Measurements from ENCODE around the gene KLHL29. TPM values are rescaled to one million over a fixed set of nuclear protein-coding genes. Genes with fewer than 3 reads are reported as not detected.

The KLHL29 gene
- polyA plus RNA-seq, 2 donors, result 2.1 to 3.8 TPM

DNA sequence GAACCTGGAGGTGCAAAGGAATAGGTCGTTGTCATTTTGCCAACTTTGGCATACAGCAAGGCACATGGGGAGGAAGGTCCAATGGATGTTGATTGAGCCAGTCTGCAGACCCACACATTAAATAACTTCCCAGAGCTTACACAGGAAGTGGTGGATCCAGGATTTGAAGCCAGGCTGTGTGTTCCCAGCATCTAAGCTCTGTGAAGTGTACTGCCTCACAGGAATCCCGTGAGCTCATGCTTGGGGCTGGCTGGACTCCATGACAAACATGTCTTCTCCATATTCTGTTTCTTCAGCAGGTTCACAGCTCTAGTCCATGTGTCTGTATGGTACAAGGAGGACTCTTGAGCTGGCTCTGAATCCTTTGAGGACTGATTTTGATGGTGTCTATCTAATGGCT lies 63.9 kb downstream of the KLHL29 start:
- H3K36me3 ChIP-seq (ENCODE audit: control insufficient read depth in 2 of 2, insufficient read depth in 2 of 2, low read length in 1 of 2), result no peaks in the 10 kb centered on the region
- H3K4me1 ChIP-seq (ENCODE audit: control insufficient read depth in 2 of 2, insufficient read depth in 2 of 2, low read length in 1 of 2), result peaks cover 3 to 5% of the 10 kb centered on the region in 2 donors
- no peaks in the 10 kb centered on the region for H3K9me3 ChIP-seq (ENCODE audit: control insufficient read depth in 2 of 2, insufficient read depth in 1 of 2, low read depth in 1 of 2, low read length in 1 of 2)
- H3K4me3 ChIP-seq (ENCODE audit: low read depth in 1 of 2, low read length in 2 of 2), result no peak overlapping the region
- no peaks in the 10 kb centered on the region for H3K27me3 ChIP-seq (ENCODE audit: control insufficient read depth in 1 of 2, insufficient read depth in 2 of 2, low read length in 2 of 2)
- no peak overlapping the region for H3K27ac ChIP-seq (ENCODE audit: low read depth in 2 of 2, low read length in 1 of 2)
- 83 to 85% methylated on average over 2 of the region's 2 CpGs for WGBS, 2 donors

- H3K27ac ChIP-seq (ENCODE audit: low read depth in 2 of 2, low read length in 1 of 2), result no peak overlapping the region
- H3K4me3 ChIP-seq (ENCODE audit: low read depth in 1 of 2, low read length in 2 of 2), result no peak overlapping the region
- peaks cover 3 to 5% of the 10 kb centered on the region in 2 donors for H3K4me1 ChIP-seq (ENCODE audit: control insufficient read depth in 2 of 2, insufficient read depth in 2 of 2, low read length in 1 of 2)
- no peaks in the 10 kb centered on the region for H3K27me3 ChIP-seq (ENCODE audit: control insufficient read depth in 1 of 2, insufficient read depth in 2 of 2, low read length in 2 of 2)
- no peaks in the 10 kb centered on the region for H3K36me3 ChIP-seq (ENCODE audit: control insufficient read depth in 2 of 2, insufficient read depth in 2 of 2, low read length in 1 of 2)
- no peaks in the 10 kb centered on the region for H3K9me3 ChIP-seq (ENCODE audit: control insufficient read depth in 2 of 2, insufficient read depth in 1 of 2, low read depth in 1 of 2, low read length in 1 of 2)
These were observed 64.4 kb downstream of the KLHL29 start for GRCh38 chr2:23449413-23449812.

DNA sequence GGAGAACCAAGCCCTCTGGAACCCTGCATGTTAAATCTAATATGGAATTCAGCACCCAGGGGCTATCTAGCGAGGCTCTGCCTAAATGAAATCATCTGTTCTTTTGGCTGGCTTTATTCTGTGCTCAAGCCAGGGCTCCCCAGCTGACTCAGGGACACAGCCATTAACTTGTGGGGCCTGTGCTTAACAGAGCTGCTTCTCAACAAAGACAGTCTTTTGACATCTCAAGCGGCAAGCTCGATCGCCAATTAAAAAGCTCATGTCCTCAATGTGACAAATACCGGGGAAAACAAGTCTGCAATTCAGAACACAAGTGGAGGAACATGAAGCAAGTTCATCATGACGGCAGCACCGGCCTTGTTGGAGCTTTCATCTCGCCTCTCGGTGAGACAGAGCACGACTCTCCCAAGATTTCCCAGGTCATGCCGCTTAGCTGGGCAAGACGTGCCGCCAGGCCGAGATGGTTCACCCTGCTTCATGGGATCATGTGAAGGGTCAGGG lies 64.9 kb downstream of the KLHL29 start:
- 94% methylated on average over 14 of the region's 14 CpGs for WGBS, 2 donors
- Histone ChIP-seq H3K36me3 (ENCODE audit: control insufficient read depth in 2 of 2, insufficient read depth in 2 of 2, low read length in 1 of 2) (no peaks in the 10 kb centered on the region), H3K9me3 (ENCODE audit: control insufficient read depth in 2 of 2, insufficient read depth in 1 of 2, low read depth in 1 of 2, low read length in 1 of 2) (no peaks in the 10 kb centered on the region), H3K4me3 (ENCODE audit: low read depth in 1 of 2, low read length in 2 of 2) (no peak overlapping the region), H3K4me1 (ENCODE audit: control insufficient read depth in 2 of 2, insufficient read depth in 2 of 2, low read length in 1 of 2) (peaks cover 3 to 5% of the 10 kb centered on the region in 2 donors), H3K27ac (ENCODE audit: low read depth in 2 of 2, low read length in 1 of 2) (no peak overlapping the region), H3K27me3 (ENCODE audit: control insufficient read depth in 1 of 2, insufficient read depth in 2 of 2, low read length in 2 of 2) (no peaks in the 10 kb centered on the region)

DNA sequence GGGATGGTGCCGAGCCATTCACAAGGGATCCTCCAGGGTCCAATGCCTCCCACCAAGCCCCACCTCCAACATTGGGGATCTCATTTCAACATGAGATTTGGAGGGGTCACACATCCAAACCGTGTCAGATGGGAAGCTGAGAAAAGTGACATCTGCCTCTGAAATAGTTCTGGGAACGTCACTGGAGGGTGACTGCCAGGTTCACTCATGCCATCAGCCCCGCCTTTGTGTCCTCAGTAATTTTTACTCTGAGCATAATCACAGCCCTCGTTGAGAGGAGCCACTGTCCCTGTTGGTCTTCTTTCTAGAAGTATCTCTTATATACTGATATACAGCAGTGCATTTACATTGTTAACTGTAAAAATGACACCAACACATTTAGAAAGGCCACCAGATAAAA lies 67.4 kb downstream of the KLHL29 start:
- 54 to 58% methylated on average over 5 of the region's 5 CpGs for WGBS, 2 donors
- no peak overlapping the region for H3K27ac ChIP-seq (ENCODE audit: low read depth in 2 of 2, low read length in 1 of 2)
- H3K36me3 ChIP-seq (ENCODE audit: control insufficient read depth in 2 of 2, insufficient read depth in 2 of 2, low read length in 1 of 2), result no peaks in the 10 kb centered on the region
- peaks cover 2 to 5% of the 10 kb centered on the region in 2 donors for H3K4me1 ChIP-seq (ENCODE audit: control insufficient read depth in 2 of 2, insufficient read depth in 2 of 2, low read length in 1 of 2)
- H3K9me3 ChIP-seq (ENCODE audit: control insufficient read depth in 2 of 2, insufficient read depth in 1 of 2, low read depth in 1 of 2, low read length in 1 of 2), result no peaks in the 10 kb centered on the region
- H3K4me3 ChIP-seq (ENCODE audit: low read depth in 1 of 2, low read length in 2 of 2), result no peak overlapping the region
- no peaks in the 10 kb centered on the region for H3K27me3 ChIP-seq (ENCODE audit: control insufficient read depth in 1 of 2, insufficient read depth in 2 of 2, low read length in 2 of 2)

- peak overlapping the region in 1 of 2 donors; percentile 72 for H3K27ac ChIP-seq (ENCODE audit: low read depth in 2 of 2, low read length in 1 of 2)
- WGBS, 2 donors, result 52 to 55% methylated on average over 9 of the region's 9 CpGs
- H3K9me3 ChIP-seq (ENCODE audit: control insufficient read depth in 2 of 2, insufficient read depth in 1 of 2, low read depth in 1 of 2, low read length in 1 of 2), result no peaks in the 10 kb centered on the region
- no peaks in the 10 kb centered on the region for H3K27me3 ChIP-seq (ENCODE audit: control insufficient read depth in 1 of 2, insufficient read depth in 2 of 2, low read length in 2 of 2)
- H3K4me1 ChIP-seq (ENCODE audit: control insufficient read depth in 2 of 2, insufficient read depth in 2 of 2, low read length in 1 of 2), result peaks cover 2 to 5% of the 10 kb centered on the region in 2 donors
- H3K36me3 ChIP-seq (ENCODE audit: control insufficient read depth in 2 of 2, insufficient read depth in 2 of 2, low read length in 1 of 2), result no peaks in the 10 kb centered on the region
- no peak overlapping the region for H3K4me3 ChIP-seq (ENCODE audit: low read depth in 1 of 2, low read length in 2 of 2)
These were observed 68.0 kb downstream of the KLHL29 start for GRCh38 chr2:23452853-23453420.

DNA sequence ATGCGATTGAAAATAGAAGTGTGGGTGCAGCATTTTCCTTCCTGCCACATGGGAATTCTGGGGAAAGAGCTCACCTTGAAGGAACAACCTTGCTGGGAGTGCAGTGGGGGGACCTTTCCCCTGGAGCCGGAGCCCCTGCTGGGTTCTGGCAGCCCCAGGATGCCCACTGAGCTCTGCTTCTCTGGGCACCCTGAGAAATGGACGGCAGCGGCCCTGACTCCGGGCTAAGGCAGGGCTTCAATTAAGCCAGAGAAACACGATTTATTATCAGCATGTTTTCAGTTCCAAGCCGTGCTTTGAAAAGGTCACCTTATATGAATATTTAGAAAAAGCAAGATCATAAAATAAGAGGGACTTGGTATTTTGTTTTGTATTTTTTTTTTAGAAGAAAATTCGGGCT lies 68.5 kb downstream of the KLHL29 start:
- WGBS, 2 donors, result 55 to 60% methylated on average over 8 of the region's 8 CpGs
- H3K36me3 ChIP-seq (ENCODE audit: control insufficient read depth in 2 of 2, insufficient read depth in 2 of 2, low read length in 1 of 2), result no peaks in the 10 kb centered on the region
- no peak overlapping the region for H3K4me3 ChIP-seq (ENCODE audit: low read depth in 1 of 2, low read length in 2 of 2)
- peaks cover 2 to 5% of the 10 kb centered on the region in 2 donors for H3K4me1 ChIP-seq (ENCODE audit: control insufficient read depth in 2 of 2, insufficient read depth in 2 of 2, low read length in 1 of 2)
- H3K27ac ChIP-seq (ENCODE audit: low read depth in 2 of 2, low read length in 1 of 2), result peak overlapping the region in 1 of 2 donors; percentile 72
- no peaks in the 10 kb centered on the region for H3K27me3 ChIP-seq (ENCODE audit: control insufficient read depth in 1 of 2, insufficient read depth in 2 of 2, low read length in 2 of 2)
- no peaks in the 10 kb centered on the region for H3K9me3 ChIP-seq (ENCODE audit: control insufficient read depth in 2 of 2, insufficient read depth in 1 of 2, low read depth in 1 of 2, low read length in 1 of 2)

DNA sequence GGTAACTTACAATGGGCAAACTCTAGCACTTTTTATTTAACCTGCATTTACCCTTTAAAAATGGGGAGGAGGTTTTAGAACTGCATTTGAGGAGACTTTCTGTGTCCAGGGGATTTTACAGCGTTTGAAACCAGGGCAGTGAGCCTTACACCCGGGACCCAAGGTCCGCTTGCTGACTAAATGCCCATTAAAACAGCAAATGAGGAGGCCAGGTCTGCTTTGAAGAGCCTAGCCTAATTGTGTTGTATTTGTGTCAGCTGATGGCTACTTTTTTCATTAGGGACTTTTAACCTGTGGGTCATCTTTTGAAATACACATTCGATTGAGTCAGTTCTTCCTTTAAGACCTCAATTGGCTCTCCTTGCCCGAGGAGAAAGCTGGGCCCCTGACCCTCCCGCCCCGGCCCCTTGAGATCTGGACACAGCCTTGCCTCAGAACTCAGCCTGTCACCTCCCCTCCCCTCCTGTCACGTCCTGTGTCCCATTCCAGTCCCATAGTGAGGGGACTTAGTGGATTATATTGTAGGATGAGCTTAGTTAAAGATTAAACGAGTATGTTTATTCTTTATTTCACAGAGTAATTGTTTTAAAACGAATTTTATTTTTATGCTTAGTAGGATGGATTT lies 69.0 kb downstream of the KLHL29 start:
- no peak overlapping the region for H3K4me3 ChIP-seq (ENCODE audit: low read depth in 1 of 2, low read length in 2 of 2)

GRCh38 chr2:23454501-23455120 lies 69.6 kb downstream of the KLHL29 start:
- Histone ChIP-seq H3K4me1 (ENCODE audit: control insufficient read depth in 2 of 2, insufficient read depth in 2 of 2, low read length in 1 of 2) (peaks cover 2 to 5% of the 10 kb centered on the region in 2 donors), H3K27me3 (ENCODE audit: control insufficient read depth in 1 of 2, insufficient read depth in 2 of 2, low read length in 2 of 2) (no peaks in the 10 kb centered on the region), H3K9me3 (ENCODE audit: control insufficient read depth in 2 of 2, insufficient read depth in 1 of 2, low read depth in 1 of 2, low read length in 1 of 2) (no peaks in the 10 kb centered on the region), H3K27ac (ENCODE audit: low read depth in 2 of 2, low read length in 1 of 2) (no peak overlapping the region), H3K4me3 (ENCODE audit: low read depth in 1 of 2, low read length in 2 of 2) (no peak overlapping the region), H3K36me3 (ENCODE audit: control insufficient read depth in 2 of 2, insufficient read depth in 2 of 2, low read length in 1 of 2) (no peaks in the 10 kb centered on the region)
- 39 to 42% methylated on average over 11 of the region's 11 CpGs for WGBS, 2 donors

More for the DNA sequence above, 69.0 kb downstream of the KLHL29 start:
- Histone ChIP-seq H3K4me1 (ENCODE audit: control insufficient read depth in 2 of 2, insufficient read depth in 2 of 2, low read length in 1 of 2) (peaks cover 2 to 5% of the 10 kb centered on the region in 2 donors), H3K27me3 (ENCODE audit: control insufficient read depth in 1 of 2, insufficient read depth in 2 of 2, low read length in 2 of 2) (no peaks in the 10 kb centered on the region), H3K27ac (ENCODE audit: low read depth in 2 of 2, low read length in 1 of 2) (peak overlapping the region in 1 of 2 donors; percentile 57), H3K36me3 (ENCODE audit: control insufficient read depth in 2 of 2, insufficient read depth in 2 of 2, low read length in 1 of 2) (no peaks in the 10 kb centered on the region), H3K9me3 (ENCODE audit: control insufficient read depth in 2 of 2, insufficient read depth in 1 of 2, low read depth in 1 of 2, low read length in 1 of 2) (no peaks in the 10 kb centered on the region)
- 63 to 68% methylated on average over 10 of the region's 10 CpGs for WGBS, 2 donors

GRCh38 chr2:23456396-23456795 lies 71.4 kb downstream of the KLHL29 start:
- H3K36me3 ChIP-seq (ENCODE audit: control insufficient read depth in 2 of 2, insufficient read depth in 2 of 2, low read length in 1 of 2), result no peaks in the 10 kb centered on the region
- H3K27ac ChIP-seq (ENCODE audit: low read depth in 2 of 2, low read length in 1 of 2), result no peak overlapping the region
- WGBS, 2 donors, result 96% methylated on average over 17 of the region's 17 CpGs
- no peaks in the 10 kb centered on the region for H3K9me3 ChIP-seq (ENCODE audit: control insufficient read depth in 2 of 2, insufficient read depth in 1 of 2, low read depth in 1 of 2, low read length in 1 of 2)
- H3K4me3 ChIP-seq (ENCODE audit: low read depth in 1 of 2, low read length in 2 of 2), result no peak overlapping the region
- no peaks in the 10 kb centered on the region for H3K27me3 ChIP-seq (ENCODE audit: control insufficient read depth in 1 of 2, insufficient read depth in 2 of 2, low read length in 2 of 2)
- peaks cover 2 to 3% of the 10 kb centered on the region in 2 donors for H3K4me1 ChIP-seq (ENCODE audit: control insufficient read depth in 2 of 2, insufficient read depth in 2 of 2, low read length in 1 of 2)
